Inflammatory macrophage treated with lipopolysaccharide for 4 hours (primary cell): Measurements from ENCODE around the gene STAC3.
"Not testable (repeated sequence)": the region's sequence is repeated elsewhere in the genome, so short reads cannot be mapped to it uniquely, and the experiment has no call there.

Experiments used
- DNase-seq: peaks from one replicate; pipeline ENCODE4 v3.0.0-alpha.2; 2020

Gene STAC3

GRCh38 chr12:57250956-57251355 lies at the start of gene STAC3:
STAC3 (minus strand) TSS chr12:57251187; CDS start chr12:57249636, 1,551 bp downstream.
- DNase-seq, result no peak

DNA sequence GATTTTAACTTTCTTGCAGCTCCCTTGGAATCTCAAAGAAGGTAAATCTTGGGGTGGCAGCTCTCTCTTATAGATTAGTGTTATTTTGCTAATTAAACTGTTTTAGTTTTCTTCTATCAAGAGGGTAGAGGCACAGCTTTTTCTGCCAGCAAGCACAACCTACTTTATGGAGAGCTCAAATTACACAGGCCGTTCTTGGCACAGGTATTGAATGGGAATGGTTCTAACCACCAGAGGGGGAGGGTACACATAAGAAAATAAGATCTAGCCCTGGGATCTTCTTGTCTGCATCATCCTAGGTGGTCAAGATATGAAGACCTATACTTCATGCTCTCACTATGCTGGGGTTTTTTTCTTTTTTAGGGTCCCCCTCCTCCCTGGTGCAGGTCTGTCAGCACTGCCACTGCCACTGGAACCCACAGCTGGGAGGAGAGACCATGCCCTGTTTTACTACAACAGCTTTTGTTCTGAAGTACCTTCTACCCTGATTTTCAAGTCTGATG lies 48.6 kb upstream of the STAC3 start:
- DNase-seq, result no peak

DNA sequence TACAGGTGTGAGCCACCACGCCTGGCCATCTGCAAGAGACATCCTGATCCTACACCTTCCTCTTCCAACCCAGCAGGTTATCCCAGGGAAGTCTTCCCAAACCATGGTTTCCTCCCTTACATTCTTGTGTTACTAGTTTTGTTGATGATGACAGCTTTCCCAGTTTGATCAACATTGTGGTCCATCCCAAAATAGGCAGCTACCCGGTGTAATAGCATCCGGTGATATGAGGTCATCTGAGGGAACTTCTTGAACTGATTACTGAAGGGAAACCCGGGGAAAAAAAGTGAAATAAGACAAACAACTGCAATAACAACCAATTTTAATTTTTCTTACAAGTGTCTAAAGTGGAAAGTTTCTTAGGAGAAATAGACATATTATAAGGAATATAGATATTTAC lies 45.3 kb upstream of the STAC3 start:
- no peak for DNase-seq

DNA sequence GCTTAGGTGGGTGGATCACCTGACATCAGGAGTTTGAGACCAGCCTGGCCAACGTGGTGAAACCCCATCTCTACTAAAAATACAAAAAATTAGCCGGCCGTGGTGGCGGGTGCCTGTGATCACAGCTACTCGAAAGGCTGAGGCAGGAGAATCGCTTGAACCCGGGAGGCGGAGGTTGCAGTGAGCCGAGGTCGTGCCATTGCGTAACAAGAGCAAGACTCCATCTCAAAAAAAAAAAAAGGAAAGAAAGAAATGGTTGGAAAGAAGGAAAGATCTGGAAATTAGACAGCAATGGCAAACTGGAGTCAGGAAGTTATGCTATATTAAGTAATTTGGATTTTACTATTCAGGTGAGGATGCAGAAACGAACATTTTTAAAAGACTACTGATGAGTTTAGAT lies 31.1 kb upstream of the STAC3 start:
- not testable (repeated sequence) for DNase-seq

GRCh38 chr12:57280211-57281062 lies 29.4 kb upstream of the STAC3 start:
- peak; percentile 95 for DNase-seq

DNA sequence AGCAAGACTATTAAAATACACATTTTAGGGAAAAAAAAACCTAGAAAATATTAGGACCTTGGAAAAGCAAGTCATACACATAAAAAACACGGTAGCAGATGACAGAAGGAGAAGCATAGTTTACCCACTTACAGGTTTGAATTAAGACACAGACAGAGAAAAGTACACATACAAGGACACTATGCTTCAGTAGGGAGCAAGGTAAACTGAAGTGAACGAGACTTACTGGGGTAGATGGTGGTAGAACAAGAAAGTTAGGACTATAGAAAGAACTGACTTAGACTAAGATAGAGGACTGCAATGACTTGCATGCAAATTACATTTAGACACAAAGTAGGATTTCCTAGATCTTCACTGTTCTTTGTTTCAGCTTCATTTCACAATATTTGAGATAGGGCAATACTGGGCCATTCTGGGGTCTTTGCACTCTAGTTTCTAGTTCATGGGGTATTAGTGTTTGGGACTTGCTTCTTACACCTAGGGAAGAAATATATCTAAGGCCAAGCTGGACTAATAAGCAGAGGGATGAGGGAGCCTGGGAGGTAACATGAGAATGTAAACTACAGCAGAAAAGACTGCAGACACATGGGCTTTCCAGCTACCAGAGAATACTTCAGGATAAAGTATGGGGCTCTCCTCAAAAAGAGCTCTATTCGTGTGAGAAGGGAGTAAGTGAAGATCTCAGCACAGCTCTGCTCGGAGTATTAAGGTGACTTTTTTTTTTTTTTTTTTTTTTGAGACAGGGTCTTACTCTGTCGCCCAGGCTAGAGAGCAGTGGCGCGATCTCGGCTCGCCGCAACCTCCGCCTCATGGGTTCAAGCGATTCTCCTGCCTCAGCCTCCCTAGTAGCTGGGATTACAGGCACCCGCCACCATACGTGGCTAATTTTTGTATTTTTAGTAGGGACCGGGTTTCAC lies 27.7 kb upstream of the STAC3 start:
- DNase-seq, result no peak

DNA sequence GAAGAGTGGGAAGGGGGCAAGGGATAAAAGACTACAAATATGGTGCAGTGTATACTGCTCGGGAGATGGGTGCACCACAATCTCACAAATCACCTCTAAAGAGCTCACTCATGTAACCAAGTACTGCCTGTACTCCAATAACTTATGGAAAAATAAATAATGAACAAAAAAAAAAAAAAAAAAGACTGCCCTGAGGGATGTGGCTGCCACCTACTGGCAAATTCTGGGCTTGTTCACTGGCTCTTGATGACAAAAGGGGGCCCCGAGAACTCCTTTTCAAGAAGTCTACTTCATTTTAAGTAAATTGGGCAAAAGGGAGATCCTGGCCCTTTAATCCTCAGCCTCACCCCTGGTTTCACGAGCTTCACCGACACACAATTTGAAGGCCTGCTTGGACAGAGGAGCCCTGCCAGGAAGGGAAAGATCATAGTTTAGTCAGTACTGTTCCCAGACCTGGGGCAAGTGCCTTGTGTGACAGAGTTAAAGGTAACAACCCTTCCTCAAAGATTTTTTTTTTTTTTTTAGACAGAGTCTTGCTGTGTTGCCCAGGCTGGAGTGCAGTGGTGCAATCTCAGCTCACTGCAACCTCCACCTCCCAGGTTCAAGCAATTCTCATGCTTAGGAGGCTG lies 26.1 kb upstream of the STAC3 start:
- peak; percentile 31 for DNase-seq

- DNase-seq, result not testable (repeated sequence)
These were observed 25.2 kb upstream of the STAC3 start for GRCh38 chr12:57276233-57276632.

- no peak for DNase-seq
These were observed 22.5 kb upstream of the STAC3 start for GRCh38 chr12:57273516-57273915.

- no peak for DNase-seq
These were observed 21.6 kb upstream of the STAC3 start for GRCh38 chr12:57272337-57273151.

- no peak for DNase-seq
These were observed 20.0 kb upstream of the STAC3 start for GRCh38 chr12:57270966-57271470.

GRCh38 chr12:57268264-57268663 lies 17.3 kb upstream of the STAC3 start:
- DNase-seq, result peak; percentile 58

- no peak for DNase-seq
These were observed 15.7 kb upstream of the STAC3 start for GRCh38 chr12:57266681-57267080.

DNA sequence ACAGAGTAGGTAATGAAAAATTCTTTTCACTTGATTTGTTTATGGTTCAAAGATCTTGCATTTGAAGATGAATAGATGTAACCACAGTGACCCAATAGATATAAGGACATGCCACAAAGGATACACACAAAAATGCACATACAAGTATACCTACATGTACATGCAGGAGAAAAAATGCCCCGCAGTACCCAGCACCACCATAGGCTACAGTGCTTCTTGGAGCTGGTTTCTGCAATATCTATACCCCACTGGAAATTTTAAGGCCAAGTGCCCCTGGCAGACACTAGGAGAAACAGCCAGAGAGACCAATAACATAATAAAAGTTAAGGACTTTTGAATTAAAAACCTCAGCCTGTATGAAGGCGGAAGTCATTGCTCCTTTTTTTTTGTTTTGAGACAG lies 12.1 kb upstream of the STAC3 start:
- no peak for DNase-seq

DNA sequence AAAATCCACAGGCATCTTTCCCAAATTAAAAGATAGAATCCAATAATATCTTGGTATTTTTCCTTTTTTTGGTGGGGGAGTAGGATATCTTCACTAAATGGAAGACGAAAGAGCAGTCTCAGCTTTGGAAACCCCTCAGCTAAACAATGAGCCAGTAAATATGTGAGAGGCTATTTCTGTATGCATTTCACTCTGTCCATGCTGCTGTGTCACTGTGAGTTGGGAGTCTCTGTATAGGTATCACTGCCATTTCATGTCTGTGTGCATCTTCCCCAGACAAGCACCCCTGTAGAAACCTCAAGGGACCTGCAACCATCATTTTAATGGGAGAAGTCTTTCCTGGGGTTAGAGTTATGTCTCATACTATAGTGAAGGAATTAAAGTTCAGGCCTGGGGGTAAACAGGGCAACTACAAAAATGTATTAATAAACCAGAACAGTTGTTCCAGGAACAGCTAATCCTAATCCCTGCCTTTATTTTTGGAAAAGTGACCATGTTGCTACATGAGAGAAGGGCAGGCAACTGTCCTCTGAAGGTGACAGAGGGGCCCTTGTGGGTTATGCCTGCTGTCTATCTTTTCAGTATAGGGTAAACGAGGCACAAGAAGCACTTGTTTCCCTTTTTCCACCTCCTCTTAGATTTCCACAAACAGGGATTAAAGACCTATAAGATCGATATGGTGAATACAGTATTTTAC lies 11.3 kb upstream of the STAC3 start:
- DNase-seq, result no peak

DNA sequence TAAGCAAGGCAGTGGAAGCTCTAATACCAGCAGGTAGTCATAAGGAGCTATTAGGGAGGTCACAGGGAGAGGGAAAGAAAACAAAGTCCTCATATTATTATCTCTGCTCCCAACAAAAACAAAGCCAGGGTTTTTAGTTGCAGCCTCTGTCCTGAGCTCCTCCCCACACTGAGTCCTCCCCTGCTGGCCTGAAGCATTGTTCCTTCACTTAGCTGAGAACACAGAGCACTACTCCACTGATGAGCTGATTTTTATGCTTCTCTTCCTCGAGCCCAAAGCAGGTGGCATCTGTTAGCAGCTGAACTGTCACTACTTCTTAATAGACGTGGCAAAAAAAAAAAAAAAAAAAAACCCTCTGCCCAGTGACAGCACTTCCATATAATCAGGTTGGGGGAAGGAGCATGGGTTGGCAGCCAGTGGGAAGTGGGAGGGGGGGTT lies 10.5 kb upstream of the STAC3 start:
- no peak for DNase-seq

DNA sequence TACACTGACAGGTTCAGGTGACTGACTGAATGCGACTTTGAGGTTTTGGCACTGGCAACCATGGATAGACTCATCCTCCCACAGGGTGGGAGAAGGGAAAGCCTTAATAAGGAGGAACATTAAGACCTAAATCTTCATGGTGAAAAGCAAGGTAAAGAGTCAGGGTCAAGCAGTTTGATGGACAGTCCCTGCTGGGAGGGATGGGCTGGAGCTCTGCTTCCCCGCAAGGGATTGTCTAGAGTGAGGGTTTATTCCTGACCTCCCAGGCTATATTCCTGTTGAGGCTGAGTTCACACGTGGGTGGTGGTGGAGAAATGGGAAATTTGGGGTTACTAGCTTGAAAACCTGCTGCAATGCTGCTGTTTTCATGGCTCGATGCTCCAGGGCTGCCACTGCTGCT lies 9.4 kb upstream of the STAC3 start:
- no peak for DNase-seq

DNA sequence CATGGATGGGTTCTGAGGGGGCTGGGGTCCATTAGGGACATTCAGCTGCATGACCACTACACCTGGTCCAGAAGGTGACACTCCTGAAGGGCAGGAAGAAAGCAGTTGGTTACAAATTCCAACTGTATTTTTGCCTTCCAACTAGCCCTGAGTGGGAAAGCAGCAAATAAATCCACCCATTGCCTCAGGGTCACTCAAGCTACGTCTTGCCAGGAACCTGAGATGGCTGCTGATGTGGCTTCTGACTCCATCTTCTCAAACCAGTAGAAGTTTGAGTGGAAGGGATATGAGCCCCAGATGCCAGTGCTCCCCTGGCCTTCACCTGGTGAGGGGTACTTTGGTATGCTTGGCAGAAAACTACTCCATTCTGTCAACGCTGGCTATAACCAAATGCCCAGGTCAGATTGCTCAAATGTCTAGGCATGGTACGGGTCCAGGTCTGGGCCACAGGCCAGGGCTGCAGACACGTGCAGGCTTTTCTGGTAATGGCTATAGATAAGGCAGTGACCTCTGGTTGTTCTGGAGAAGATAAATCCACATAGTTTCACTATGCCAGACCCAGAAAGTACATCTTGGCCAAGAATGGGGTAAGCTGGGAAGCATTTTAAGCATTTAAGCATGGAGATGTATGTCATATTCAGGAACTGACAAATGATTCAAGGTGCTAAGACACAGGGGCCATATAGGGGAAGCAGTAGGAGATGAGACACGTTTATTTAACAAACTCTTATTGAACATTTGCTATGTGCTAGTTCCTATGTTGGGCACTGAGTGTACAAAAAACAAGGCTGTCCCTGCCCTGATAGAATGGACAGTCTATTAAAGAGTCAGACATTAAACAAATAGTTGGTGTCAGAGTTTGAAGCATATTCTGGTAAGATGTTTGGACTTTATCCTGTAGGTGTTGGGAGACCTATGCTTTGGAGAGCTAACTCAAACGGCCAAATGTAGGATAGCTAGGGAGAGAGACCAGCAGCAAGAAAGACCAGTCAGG lies 8.3 kb upstream of the STAC3 start:
- DNase-seq, result no peak

GRCh38 chr12:57255916-57256315 lies 4.9 kb upstream of the STAC3 start:
- no peak for DNase-seq
